Pons (tissue), 1 donor: ENCODE results near the gene AFG3L2.

ENCODE experiments used
- DNase-seq: peaks from one replicate; pipeline ENCODE4 v3.0.0-alpha.2; 2016; ENCODE audit warnings: low spot score

AFG3L2 gene

DNA sequence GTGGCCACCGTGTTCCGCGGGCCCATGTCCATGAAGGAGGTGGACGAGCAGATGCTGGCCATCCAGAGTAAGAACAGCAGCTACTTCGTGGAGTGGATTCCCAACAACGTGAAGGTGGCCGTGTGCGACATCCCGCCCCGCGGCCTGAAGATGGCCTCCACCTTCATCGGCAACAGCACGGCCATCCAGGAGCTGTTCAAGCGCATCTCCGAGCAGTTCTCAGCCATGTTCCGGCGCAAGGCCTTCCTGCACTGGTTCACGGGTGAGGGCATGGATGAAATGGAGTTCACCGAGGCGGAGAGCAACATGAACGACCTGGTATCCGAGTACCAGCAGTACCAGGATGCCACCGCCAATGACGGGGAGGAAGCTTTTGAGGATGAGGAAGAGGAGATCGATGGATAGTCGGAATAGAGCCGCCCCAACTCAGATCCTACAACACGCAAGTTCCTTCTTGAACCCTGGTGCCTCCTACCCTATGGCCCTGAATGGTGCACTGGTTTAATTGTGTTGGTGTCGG is 51.2 kb downstream of the AFG3L2 start:
- no peak for DNase-seq

DNA sequence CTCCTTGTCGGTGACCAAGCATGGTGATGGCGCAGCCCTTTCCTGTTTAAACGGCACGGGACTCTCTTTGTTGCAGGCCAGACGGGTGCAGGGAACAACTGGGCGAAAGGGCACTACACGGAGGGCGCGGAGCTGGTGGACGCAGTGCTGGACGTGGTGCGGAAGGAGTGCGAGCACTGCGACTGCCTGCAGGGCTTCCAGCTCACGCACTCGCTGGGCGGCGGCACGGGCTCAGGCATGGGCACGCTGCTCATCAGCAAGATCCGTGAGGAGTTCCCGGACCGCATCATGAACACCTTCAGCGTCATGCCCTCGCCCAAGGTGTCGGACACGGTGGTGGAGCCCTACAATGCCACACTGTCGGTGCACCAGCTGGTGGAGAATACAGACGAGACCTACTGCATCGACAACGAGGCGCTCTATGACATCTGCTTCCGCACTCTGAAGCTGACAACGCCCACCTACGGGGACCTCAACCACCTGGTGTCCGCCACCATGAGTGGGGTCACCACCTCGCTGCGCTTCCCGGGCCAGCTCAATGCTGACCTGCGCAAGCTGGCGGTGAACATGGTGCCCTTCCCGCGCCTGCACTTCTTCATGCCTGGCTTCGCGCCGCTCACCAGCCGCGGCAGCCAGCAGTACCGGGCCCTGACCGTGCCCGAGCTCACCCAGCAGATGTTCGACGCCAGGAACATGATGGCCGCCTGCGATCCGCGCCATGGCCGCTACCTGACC is 51.9 kb downstream of the AFG3L2 start:
- DNase-seq = no peak

DNA sequence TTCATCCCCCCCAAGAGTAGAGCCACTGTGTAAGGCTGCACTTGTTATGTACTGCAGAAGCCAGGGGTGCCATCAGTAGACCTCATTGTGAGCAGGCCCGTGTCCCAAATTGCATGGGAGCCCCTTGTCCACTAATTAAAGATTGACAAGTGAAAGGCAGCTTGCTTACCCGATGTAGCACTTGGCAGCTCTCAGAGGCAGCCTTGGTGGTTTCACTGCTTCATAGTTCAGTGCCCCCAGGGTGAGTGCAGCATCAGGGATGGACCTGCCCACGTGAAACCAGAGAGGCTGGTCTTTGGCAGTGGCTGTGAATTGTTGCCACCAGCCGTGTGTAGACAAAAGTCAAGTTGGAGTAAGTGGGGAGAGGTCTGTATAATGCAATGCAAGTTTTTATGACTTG is 55.7 kb downstream of the AFG3L2 start:
- no peak for DNase-seq

DNA sequence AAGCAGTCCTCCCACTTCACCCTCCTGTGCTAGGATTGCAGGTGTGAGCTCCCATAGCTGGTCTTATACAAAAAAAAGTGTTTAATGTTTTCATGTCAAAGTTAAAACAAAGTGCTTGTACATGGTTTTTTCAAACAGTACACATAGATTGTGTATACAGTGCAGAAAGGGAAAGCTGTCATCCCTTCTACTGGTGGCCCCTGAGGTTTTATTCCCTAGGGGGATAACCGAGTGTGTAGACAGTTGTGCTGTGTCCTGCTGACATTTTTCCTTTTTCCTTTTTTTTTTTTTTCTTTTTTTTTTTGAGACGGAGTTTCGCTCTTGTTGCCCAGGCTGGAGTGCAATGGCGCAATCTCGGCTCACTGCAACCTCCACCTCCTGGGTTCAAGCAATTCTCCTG is 58.2 kb downstream of the AFG3L2 start:
- no peak for DNase-seq

DNA sequence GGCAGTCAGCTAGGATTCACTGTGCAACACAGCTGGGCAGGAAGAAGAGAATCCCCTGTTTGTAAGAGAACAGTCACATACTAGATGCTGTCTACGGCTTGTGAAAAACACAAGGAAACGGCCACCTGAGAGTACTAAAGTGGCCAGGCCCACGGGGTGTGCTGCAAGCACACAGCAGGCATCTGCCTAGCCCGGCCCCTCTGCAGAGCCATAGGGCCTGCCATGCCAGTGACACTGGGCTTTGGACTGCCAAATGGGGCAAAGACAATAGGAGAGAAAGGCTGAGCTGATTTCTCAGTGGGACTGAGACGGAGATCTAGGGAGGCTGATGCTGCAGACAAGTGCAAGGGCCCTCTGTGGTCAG is 58.7 kb downstream of the AFG3L2 start:
- DNase-seq = no peak

DNA sequence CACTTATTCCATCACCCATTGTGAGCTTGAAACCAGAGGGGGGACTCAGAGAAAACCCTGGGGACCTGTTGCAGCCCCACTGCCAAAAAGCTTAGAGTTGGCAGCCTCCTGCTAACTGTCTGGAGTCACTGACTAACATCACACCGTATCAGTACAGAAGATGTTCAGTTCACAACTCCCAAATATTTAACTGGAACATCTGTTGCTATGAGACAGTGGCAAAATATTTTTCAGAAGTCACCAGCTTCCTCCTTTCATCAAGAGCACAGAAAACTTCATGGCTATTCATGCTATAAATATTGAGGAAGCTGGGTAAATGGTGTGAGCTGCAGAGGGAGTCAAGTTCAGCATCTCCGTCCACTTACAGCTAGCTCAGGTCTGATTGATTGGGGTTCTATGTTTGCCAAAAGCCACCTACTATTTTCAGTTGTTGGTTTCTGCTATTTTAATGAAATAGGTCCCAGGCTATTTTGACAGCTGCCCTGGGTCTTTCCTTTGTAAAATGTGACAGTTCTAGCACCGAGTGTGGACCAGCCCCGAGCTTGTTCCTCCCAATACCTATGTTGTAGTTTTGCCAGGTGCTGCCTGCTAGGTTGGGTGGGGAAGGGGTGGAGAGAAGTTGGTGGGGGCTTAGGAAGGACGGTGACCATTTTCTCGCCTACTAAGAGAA is 59.2 kb downstream of the AFG3L2 start:
- no peak for DNase-seq

DNA sequence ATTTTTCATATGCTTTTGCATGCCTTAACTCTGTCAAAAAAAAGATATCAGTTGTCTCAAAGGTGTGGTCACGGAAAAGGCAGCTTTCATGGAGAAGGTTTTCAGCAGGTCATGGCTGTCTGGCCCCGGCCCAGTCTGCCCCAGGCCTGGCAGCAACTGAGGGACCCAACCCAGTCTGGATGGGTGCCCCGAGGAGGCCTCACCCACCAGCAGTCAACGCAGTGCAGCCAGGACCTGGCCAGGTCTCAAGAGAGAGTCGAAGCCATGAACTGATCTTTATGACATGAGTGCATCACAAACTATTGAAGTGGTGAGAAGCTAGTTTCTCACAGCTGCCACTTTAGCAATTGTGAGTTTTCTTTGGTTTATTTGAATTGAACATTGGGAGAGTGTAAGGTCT is 61.1 kb downstream of the AFG3L2 start:
- no peak for DNase-seq

DNA sequence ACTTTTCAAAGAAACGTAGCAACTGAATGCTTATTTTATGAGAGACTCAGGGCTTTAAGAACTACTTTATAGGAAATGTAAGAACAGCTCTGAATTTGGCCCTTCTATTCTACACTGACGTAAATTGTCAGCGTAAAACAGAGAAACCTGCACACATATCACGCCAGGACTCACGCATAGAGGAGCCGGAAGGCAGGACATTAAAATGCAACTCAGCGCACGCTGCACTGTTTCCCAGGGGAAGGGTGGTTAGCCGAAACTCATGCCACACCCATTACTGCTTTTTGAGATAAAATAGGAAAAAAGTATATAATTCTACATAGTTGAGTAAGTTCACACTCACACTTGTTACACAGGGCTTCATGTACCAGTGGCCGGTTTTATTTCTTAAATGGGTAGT is 61.5 kb downstream of the AFG3L2 start:
- DNase-seq = no peak

DNA sequence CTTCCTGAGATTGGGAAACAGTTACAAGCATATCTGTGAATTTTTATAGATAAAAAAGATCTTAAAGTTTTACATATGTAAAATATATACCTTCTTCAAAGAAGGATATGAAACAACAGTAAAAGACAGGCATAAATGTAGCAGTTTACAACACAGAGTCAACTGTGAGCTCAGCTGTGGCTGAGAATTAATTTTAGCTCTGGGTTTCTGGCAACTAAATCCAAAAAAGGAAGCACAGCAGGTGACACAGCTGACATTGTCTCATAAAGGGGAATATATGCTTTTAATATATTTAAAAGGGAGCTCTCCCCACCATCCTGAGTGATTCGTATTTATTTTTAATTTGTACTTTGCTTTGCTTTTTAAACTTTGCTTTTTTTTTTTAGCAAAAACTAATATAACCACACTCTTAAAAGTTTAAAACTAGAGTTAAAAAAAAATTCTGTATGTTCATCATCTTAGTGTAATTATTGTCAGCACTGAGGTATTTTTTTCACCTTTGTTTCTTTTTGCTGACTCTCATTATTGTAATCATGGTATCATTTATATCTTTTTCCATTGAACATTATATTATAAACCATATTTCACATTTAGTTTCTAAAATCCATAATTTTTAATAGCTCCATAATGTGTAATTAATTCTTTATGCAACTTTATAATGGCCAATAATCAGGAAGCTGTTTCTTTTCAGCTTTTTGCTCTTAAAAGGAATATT is 62.3 kb downstream of the AFG3L2 start:
- DNase-seq = no peak

DNA sequence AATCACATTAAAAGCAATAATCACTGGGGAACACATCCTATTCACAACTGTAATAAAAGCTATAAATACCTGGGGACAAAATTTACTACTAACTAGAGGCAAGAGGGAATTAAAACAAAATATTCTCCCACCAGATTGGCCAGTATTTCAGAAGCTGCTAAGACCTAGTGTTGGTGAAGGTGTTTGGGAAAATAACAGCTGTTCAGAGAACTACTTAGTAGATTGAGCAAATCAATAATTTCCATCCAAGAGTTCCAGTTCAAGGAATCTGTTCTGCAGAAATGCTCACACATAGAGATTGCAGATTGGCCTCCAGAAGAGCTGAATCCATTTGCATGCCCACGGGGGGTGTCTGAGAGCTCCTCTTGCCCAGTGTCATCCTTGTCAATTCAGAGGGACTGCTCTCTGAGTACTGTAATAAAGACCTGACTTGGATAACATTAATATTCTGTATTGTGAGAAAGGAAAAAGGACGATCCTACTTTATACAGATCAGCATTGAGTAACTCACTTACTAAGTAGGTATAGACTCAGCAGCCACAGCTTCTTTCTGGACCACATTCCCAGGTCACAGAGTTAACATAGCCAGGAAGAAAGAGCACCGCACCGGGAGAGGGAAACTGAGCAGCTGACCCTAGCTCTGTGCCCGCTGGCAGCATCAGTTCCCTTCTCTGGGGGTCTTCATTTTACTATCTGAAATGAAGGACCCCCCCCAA is 63.3 kb downstream of the AFG3L2 start:
- no peak for DNase-seq

DNA sequence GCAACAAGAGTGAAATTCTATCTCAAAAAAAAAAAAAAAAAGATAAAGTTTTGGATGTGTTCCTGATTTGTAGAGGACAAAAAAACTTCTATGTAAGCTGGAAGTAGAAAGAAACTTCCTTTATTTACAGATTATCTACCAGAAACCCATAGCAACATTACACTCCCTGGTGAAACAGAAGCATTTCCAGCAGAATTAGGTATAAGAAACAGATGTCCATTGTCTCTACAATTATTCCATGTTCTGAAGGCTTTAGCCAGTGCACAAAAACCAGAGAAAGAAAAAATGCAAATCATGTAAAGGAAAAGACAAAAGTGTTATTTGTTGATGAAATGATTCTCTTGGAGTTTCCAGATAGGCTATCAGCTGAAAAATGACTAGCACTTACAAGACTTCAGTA is 64.1 kb downstream of the AFG3L2 start:
- DNase-seq = no peak

DNA sequence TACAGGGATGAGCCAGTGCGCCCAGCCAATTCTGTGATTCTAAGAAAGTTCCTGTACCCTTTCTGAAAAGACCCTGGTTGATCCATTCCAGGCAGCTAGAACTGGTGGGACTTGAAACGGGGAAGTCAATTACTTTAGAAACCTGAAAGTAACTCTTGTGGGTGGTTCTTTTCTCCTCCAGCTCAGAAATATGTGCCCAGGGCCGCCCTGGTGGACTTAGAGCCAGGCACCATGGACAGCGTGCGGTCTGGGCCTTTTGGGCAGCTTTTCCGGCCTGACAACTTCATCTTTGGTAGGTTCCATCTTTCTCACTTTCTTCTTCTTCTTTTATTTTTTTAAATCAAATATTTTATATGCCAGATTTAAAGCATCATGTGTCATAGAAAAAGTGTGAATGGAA is 66.3 kb downstream of the AFG3L2 start:
- DNase-seq = no peak

DNA sequence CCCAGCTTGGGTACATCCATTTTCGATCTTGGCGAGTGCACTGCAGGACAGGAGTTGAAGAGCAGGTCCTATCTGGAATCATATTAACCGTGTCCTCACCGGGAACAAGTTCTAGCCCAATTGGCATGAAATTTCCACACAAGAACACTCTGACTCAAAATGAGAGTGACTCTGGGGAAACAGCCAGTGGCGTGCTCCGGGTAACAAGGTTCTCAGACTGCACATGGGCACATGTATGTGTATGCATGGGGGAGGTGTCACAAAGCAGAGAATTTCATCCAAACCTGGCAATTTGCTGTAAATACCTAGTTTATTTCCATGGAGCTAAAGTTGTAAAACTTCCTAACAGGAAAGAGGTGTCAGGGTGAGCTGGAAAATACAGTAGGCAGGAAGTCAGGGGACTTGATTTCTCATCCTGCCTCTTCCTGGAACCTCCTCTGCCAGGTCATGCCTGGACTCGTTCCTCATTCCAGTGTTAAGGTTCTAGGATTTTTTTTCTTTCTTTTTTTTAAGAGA is 67.3 kb downstream of the AFG3L2 start:
- no peak for DNase-seq

DNA sequence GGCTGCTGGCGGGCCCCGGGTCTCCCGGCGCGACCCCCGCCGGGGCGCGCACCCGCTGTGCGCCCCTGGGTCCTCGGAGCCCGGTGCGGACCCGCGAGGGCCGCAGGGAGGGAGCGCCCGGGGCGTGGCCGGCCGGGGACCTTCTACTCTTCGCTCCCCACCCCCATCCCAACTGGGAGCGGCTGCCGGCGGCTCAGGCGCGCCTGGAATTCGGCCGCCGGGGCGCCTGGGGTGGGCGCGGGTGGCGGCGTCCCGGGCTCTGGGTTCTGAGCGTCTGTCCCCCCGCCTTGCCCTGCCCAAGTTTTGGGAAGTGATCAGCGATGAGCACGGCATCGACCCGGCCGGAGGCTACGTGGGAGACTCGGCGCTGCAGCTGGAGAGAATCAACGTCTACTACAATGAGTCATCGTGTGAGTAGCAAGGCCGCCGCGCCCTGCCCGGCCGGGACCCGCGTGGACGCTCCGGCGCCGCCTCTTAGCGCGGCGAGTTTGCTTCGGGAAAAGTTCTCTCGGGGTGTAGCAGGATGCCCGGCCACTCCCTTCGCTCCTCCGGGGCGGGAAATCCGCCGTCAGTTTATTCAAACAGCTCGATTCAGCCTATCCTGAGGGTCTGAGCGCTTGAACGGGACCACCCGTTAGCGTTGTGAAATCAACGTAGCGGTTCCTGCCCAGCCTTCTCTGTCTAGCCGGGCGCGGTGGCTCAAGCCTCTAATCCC is 68.5 kb downstream of the AFG3L2 start:
- DNase-seq = no peak

DNA sequence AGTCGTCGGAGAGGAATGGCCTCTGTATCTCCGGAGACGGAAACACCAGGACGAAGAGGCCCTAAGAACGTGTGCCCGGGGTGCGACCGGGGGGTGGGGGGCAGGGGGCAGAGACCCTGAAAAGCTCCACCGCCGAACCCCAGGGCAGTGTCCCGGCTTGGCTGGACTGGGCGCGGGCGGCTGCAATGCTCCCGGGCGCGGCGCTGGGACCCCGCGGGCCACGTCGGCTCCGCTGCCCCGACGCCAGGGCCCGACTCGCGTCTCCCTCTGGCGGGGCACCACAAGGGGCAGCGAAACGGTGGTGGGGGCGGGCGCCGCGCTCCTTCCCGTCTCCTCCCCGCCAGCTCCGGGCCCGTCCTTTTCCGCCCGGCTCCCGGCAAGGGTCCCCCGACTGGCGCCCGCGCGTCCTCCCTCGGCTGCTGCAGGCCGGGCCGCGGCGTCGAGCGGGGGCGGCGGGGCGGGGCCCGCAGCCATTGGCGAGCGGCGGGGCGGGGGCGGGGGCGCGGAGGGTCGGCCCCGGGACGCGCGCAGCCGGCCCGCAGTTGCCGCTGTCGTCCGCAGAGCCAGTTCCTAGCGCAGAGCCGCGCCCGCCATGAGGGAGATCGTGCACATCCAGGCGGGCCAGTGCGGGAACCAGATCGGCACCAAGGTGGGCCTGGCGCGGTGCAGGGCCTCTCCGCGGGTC is 69.2 kb downstream of the AFG3L2 start, which contains the start of gene TUBB6:
Gene TUBB6 (plus strand): TSS at position 541 of the 685 bp plus-strand sequence. CDS start 52 bp downstream, at position 593.
- DNase-seq = no peak

DNA sequence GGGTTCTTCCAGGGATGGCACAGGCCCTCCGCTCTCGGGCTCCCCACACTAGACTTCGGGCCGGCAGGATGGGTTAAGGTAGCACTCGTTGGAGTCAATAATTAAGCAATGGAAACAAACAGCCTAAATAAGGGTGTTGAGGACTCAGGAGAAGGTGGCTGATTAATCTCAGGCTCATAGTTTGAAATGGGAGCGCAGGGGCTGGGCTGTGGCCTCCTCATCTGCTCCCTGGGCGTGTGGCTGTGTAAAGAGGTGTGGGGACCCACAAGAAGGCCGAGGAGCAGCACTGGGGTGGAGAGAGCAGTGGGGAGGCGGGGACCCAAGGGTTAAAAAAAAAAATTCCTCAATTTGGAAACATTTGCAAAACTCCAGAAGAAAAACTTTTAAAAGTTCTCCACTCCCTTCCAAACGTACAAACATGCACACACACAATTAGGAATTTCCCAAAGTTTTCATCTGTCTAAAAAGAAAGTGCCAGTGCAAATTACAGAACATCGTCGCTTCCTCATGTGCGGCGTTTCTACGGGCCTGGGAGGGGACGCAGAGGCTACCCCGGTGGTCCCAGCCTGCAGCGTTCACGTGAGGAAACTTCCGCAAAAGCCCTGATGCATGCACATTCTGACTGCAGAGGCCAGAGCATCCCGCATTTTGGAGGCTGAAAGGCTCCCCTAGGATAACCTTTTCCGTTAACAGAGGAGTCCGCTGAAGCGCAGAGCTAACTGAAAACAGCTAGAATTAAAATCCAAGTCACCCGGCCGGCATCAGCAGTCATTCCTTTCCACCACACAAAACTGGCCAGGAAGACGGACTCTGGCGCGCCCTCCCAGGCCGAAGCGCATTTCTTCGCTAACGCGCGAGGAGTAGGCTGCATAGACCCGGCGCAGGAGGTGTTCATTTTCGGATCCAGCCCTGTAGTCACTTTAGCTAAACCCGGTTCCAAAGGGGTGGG is 70.0 kb downstream of the AFG3L2 start:
- no peak for DNase-seq

DNA sequence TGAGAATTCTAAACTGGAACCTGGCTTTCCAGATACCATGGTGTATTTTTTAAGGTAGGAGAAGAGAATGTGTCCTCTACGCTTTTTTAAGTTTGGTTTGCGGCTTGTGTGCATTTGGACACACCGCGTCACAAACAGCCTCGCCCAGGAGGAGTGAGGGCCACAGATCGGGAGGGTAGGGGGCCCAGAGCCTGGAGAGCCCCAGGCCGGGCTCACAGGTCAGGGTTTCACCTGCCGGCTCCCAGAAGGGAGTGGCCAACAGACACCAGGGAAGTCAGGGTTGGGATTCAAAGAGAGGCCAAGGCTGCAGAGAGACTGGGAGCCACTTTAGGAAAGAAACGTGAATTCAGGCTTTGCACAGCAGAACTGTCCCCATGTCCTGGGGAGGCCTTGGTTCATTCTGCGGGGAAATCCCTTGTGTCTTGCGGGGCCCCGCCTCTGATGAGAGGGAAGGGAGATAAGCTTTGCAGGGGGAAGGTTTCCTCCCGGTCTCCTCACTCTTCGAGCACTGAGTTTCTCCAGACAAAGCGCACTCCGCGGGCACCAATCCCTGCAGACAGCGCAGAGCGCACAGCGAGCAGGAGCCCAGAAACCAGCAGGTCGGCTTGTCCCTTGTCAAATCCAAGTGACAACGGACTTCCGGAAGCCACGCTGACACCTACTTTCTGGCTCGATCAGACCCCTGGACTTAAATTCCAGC is 70.9 kb downstream of the AFG3L2 start:
- no peak for DNase-seq

DNA sequence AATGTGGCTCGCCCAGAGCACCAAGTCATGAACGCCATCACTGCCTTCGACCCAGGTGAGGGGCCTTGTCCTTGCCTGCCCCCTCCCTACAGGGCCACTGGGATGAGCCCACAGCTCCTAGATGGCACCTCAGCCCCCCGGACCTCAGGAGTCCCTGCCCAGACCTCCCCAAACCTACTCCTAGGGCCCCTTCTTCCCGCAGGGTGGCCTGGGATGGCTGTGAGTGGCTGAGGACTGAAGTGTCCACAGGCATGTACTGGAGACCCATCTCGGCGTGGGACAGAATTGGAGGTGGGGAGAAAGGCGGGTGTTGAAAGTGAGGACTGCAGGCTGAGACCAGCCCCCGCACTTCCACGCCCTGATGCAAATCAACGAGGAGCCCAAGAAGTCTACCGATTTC is 71.8 kb downstream of the AFG3L2 start:
- DNase-seq = no peak
